Heart left ventricle (tissue), 16 donors: Measurements from ENCODE around the gene CCDC188. TPM values are rescaled to one million over a fixed set of nuclear protein-coding genes. Genes with fewer than 3 reads are reported as not detected.

ENCODE experiments used
- ATAC-seq, 4 donors: fragments of 200-7000 bp; cut with Tn5 transposase; one replicate each; pipeline ENCODE4 v1.9.1; 2020 to 2022; ENCODE audit warnings: moderate library complexity in 4 of 4, mild to moderate bottlenecking in 3 of 4, moderate number of reproducible peaks in 1 of 4
- DNase-seq, 5 donors: peaks; one replicate each; pipeline ENCODE4 v3.0.0-alpha.2; 2020
- H3K27ac ChIP-seq, 12 donors: fragments of 200-600 bp; sonication (generic) in 4 of 12; one replicate each; pipeline versions ENCODE4 v1.5.0 to v1.8.0; 2016 to 2022; ENCODE audit warnings: mild to moderate bottlenecking in 2 of 12
- H3K27me3 ChIP-seq, 9 donors: fragments of 200-600 bp; sonication (generic) in 2 of 9; one replicate each; pipeline versions ENCODE4 v1.5.1 to v1.8.0; 2016 to 2022; ENCODE audit warnings: mild to moderate bottlenecking in 3 of 9
- H3K36me3 ChIP-seq, 9 donors: fragments of 200-600 bp; sonication (generic) in 2 of 9; one replicate each; pipeline versions ENCODE4 v1.5.0 to v1.8.0; 2018 to 2022; ENCODE audit warnings: mild to moderate bottlenecking in 2 of 9
- H3K4me1 ChIP-seq, 12 donors: fragments of 200-600 bp; sonication (generic) in 4 of 12; one replicate each; pipeline versions ENCODE4 v1.5.0 to v1.8.0; 2016 to 2022; ENCODE audit warnings: mild to moderate bottlenecking in 3 of 12
- H3K4me3 ChIP-seq, 12 donors: fragments of 200-600 bp; sonication (generic) in 4 of 12; one replicate each; pipeline versions ENCODE4 v1.5.0 to v1.8.0; 2017 to 2022; ENCODE audit warnings: mild to moderate bottlenecking in 9 of 12, moderate library complexity in 4 of 12
- H3K9me3 ChIP-seq, 12 donors: fragments of 200-600 bp; sonication (generic) in 4 of 12; one replicate each; pipeline versions ENCODE4 v1.5.0 to v1.8.0; 2016 to 2022; ENCODE audit warnings: mild to moderate bottlenecking in 1 of 12
- CTCF ChIP-seq, 12 donors: fragments of 200-600 bp; sonication (generic) in 4 of 12; IDR thresholded peaks; one replicate each; pipeline versions ENCODE4 v1.5.0 to v1.8.0; 2018 to 2022; ENCODE audit warnings: antibody characterized with exemption in 12 of 12, mild to moderate bottlenecking in 5 of 12
- POLR2A ChIP-seq, 2 donors: fragments of 450-650 bp; IDR thresholded peaks; one replicate each; pipeline ENCODE4 v1.6.1; 2017; ENCODE audit warnings: antibody characterized with exemption in 2 of 2, mild to moderate bottlenecking in 2 of 2, moderate library complexity in 2 of 2
- WGBS, 4 donors: extraction: QIAGEN DNeasy Blood & Tissue Kit in 2 of 4; methylation state at CpG; one replicate each; pipeline versions ENCODE4 v1.1.5 to v1.1.7; 2013 to 2018; 5-methylcytosine and 5-hydroxymethylcytosine counted together
- intact Hi-C, 10 donors: fragments of 100-400 bp; cut with DNase I; formaldehyde crosslinking; loops; one replicate each; pipeline versions ENCODE4 v1.11.1 to v1.14.2; 2022
- polyA plus RNA-seq, 2 donors: library from polyadenylated mRNA; stranded (reverse); fragments of 200-250 nt; gene quantifications; one replicate each; pipeline ENCODE4 v1.2.3, GENCODE V29; 2013
- total RNA-seq, 9 donors: library from RNA; depleted of rRNA in 2 of 9; stranded (reverse); fragments of >200 nt in 2 of 9; fragmentation: NEBNext Ultra II Directional in 3 of 9; extraction: Animal tissue kit (Norgen Biotek cat#: 25700) in 3 of 9; gene quantifications; one replicate each; pipeline versions ENCODE4 v1.1.0 to v1.2.4, GENCODE V29; 2016 to 2023
- donor health status: ischemic (EF 13 %, LVEDD 7.1; RV severe dilation, severe dysfunction).
- donor health status: healthy with polysubstance abuse.
- donor health status: DM: no; HTN: yes; CAD: no.
- donor health status: DM: no; HTN: no; CAD: no.
- donor health status: ischemic (EF 25% LVEDD 6.9; RV normal size, moderate dysfunction).
- donor health status: ischemic (EF 25% LVEDD 5.7; RV mildly dilated, moderate dysfunction).
- donor health status: healthy.
- donor health status: DM: yes; HTN: yes; CAD: no.
- donor health status: ischemic (EF 35%, LVEDD 5.7; RV mildly dilated, moderate dysfunction).
- donor health status: nonischemic (EF 11% LVEDD 7.7; RV severe dilation, severe dysfunction).
- donor health status: DM: yes; HTN: yes; CAD: no.
- donor health status: PGD.
- donor health status: ischemic (EF 29% LVEDD 5.4; RV normal size, mild dysfunction).
- donor health status: nonischemic (EF 23%, LVEDD 6.1; RV moderate dilation, normal function).

The CCDC188 gene
- total and polyA plus RNA-seq, 11 donors = 0.17 to 1.0 (median 0.50) TPM; not detected in 4

- no peak for TF ChIP-seq POLR2A (IDR thresholded peaks at IDR 0.05)
- TF ChIP-seq CTCF (IDR thresholded peaks at IDR 0.05) = peak in 8 of 12 donors; percentile 9 to 42 (median 18)
- Histone ChIP-seq H3K4me3 (no peak overlapping the region), H3K4me1 (no peaks in the 10 kb centered on the region), H3K9me3 (no peaks in the 10 kb centered on the region), H3K27me3 (no peaks in the 10 kb centered on the region), H3K36me3 (no peaks in the 10 kb centered on the region), H3K27ac (no peak overlapping the region)
- no peak for DNase-seq
- peak in 3 of 4 donors; percentile 13 to 38 (median 14) for ATAC-seq
- WGBS, 4 donors = 68 to 79% (median 71%) methylated on average over 18 to 19 of the region's 19 CpGs
- intact Hi-C loops = loop anchor here in 4 of 10 donors (5.0 to 10.0 kb wide), 3 partner anchors 62 to 92 kb away; partner anchors contain the start of gene RTN4R (in 4 of the 4)
Measured at GRCh38 chr22:20174785-20175596, 24.1 kb upstream of the CCDC188 start.

GRCh38 chr22:20173772-20174171, 22.9 kb upstream of the CCDC188 start:
- no peak for DNase-seq
- Histone ChIP-seq H3K27me3 (no peaks in the 10 kb centered on the region), H3K4me1 (no peaks in the 10 kb centered on the region), H3K4me3 (no peak overlapping the region), H3K36me3 (no peaks in the 10 kb centered on the region), H3K27ac (no peak overlapping the region), H3K9me3 (no peaks in the 10 kb centered on the region)
- ATAC-seq = no peak
- intact Hi-C loops = loop anchor here in 2 of 10 donors (5.0 to 10.0 kb wide), 2 partner anchors 91 to 94 kb away; partner anchors contain the start of gene RTN4R (in 2 of the 2)
- WGBS, 4 donors = 64 to 84% (median 73%) methylated on average over 6 to 10 of the region's 10 CpGs; no CpG with 5 or more reads in 1 of the 4 donors
- TF ChIP-seq CTCF (IDR thresholded peaks at IDR 0.05) (no peak), POLR2A (IDR thresholded peaks at IDR 0.05) (no peak)

- no peak for DNase-seq
- no peak overlapping the region for H3K27ac ChIP-seq
- no peak overlapping the region for H3K4me3 ChIP-seq
- H3K27me3 ChIP-seq = no peaks in the 10 kb centered on the region
- no peak for ATAC-seq
- no peaks in the 10 kb centered on the region for H3K4me1 ChIP-seq
- no peaks in the 10 kb centered on the region for H3K9me3 ChIP-seq
- intact Hi-C loops = loop anchor here in 2 of 10 donors (5.0 to 10.0 kb wide), 2 partner anchors 92 to 94 kb away; partner anchors contain the start of gene RTN4R (in 2 of the 2)
- TF ChIP-seq CTCF (IDR thresholded peaks at IDR 0.05) = no peak
- TF ChIP-seq POLR2A (IDR thresholded peaks at IDR 0.05) = no peak
- H3K36me3 ChIP-seq = no peaks in the 10 kb centered on the region
- 81 to 92% (median 86%) methylated on average over 6 to 11 of the region's 11 CpGs for WGBS, 4 donors
Measured at GRCh38 chr22:20173246-20173645, 22.4 kb upstream of the CCDC188 start.

- TF ChIP-seq POLR2A (IDR thresholded peaks at IDR 0.05) (no peak), CTCF (IDR thresholded peaks at IDR 0.05) (no peak)
- Histone ChIP-seq H3K9me3 (no peaks in the 10 kb centered on the region), H3K36me3 (no peaks in the 10 kb centered on the region), H3K4me3 (no peak overlapping the region), H3K27me3 (no peaks in the 10 kb centered on the region), H3K4me1 (no peaks in the 10 kb centered on the region), H3K27ac (no peak overlapping the region)
- WGBS, 4 donors = 87 to 94% (median 91%) methylated on average over 10 of the region's 10 CpGs
- intact Hi-C loops = loop anchor here in 2 of 10 donors (5.0 to 10.0 kb wide), 2 partner anchors 93 to 95 kb away; partner anchors contain the start of gene RTN4R (in 2 of the 2)
- no peak for ATAC-seq
- DNase-seq = no peak
Measured at GRCh38 chr22:20172141-20172613, 21.3 kb upstream of the CCDC188 start.
